Esophagus squamous epithelium (tissue), 4 donors: ENCODE results near the gene DLX3.

Source experiments
- POLR2A ChIP-seq, 4 donors: fragments of 450-650 bp; IDR thresholded peaks; one replicate each; pipeline ENCODE4 v1.6.1; 2017; ENCODE audit warnings: antibody characterized with exemption in 4 of 4, mild to moderate bottlenecking in 4 of 4, moderate library complexity in 3 of 4
- TF ChIP-seq, protein P1 (sequence below), 6 experiments: fragments of 450-650 bp in 4 of 6; fragments of 200-600 bp in 2 of 6; sonication (generic) in 2 of 6; IDR thresholded peaks; one replicate each; pipeline ENCODE4 v1.5.1; 2016 to 2019; ENCODE audit warnings: antibody characterized with exemption in 6 of 6, mild to moderate bottlenecking in 4 of 6, moderate library complexity in 4 of 6

DNA sequence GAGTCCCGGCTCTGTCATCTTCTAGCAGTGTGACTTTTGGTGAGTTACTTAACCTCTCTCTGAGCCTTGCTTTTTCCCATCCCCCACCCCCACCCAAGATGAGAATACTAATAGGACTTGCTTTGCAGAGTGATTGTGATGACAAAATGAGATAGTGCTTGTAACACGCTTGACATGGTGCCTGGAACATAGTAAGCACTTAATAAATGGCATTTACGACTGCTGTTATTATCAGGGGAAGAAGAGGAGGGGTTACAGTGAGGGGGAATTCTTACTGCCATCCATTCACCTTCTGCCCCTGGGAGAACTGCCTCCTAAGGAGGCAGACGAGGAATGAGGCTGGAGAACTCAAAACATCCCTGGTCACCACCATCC lies 18.2 kb downstream of the DLX3 start:
- TF ChIP-seq POLR2A (IDR thresholded peaks at IDR 0.05): no peak
- TF ChIP-seq, protein P1, sequence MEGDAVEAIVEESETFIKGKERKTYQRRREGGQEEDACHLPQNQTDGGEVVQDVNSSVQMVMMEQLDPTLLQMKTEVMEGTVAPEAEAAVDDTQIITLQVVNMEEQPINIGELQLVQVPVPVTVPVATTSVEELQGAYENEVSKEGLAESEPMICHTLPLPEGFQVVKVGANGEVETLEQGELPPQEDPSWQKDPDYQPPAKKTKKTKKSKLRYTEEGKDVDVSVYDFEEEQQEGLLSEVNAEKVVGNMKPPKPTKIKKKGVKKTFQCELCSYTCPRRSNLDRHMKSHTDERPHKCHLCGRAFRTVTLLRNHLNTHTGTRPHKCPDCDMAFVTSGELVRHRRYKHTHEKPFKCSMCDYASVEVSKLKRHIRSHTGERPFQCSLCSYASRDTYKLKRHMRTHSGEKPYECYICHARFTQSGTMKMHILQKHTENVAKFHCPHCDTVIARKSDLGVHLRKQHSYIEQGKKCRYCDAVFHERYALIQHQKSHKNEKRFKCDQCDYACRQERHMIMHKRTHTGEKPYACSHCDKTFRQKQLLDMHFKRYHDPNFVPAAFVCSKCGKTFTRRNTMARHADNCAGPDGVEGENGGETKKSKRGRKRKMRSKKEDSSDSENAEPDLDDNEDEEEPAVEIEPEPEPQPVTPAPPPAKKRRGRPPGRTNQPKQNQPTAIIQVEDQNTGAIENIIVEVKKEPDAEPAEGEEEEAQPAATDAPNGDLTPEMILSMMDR (IDR thresholded peaks at IDR 0.05): no peak
